Neuron (in vitro differentiated cells): ENCODE data around the gene NOXRED1.
"Not testable (repeated sequence)": the region's sequence is repeated elsewhere in the genome, so short reads cannot be mapped to it uniquely, and the experiment has no call there.

Experiments used
- H2AFZ ChIP-seq: one replicate; pipeline ENCODE4 v1.6.1; 2013; ENCODE audit warnings: low read depth, mild to moderate bottlenecking, inconsistent platforms, low read length, moderate library complexity
- H3K27me3 ChIP-seq: one replicate; pipeline ENCODE4 v1.6.1; 2013; ENCODE audit warnings: low read length; ENCODE audit not compliant: insufficient read depth
- H3K36me3 ChIP-seq: one replicate; pipeline ENCODE4 v1.6.1; 2013; ENCODE audit warnings: low read length; ENCODE audit not compliant: insufficient read depth
- H3K4me1 ChIP-seq: one replicate; pipeline ENCODE4 v1.6.1; 2013; ENCODE audit warnings: low read length; ENCODE audit not compliant: insufficient read depth
- H3K4me3 ChIP-seq: 2 replicates; pipeline ENCODE4 v1.5.1; 2013; ENCODE audit warnings: mild to moderate bottlenecking, low read length, moderate library complexity
- H3K9me3 ChIP-seq: one replicate; pipeline ENCODE4 v1.6.1; 2013; ENCODE audit warnings: low read length

NOXRED1 gene

GRCh38 chr14:77438596-77438995, 15.3 kb upstream of the NOXRED1 start:
- H3K36me3 ChIP-seq = peaks cover 75% of the 10 kb centered on the region
- H2AFZ ChIP-seq = no peak overlapping the region
- no peaks in the 10 kb centered on the region for H3K27me3 ChIP-seq
- no peak overlapping the region for H3K4me3 ChIP-seq
- H3K4me1 ChIP-seq = no peaks in the 10 kb centered on the region
- H3K9me3 ChIP-seq = no peaks in the 10 kb centered on the region

GRCh38 chr14:77436042-77436441, 12.7 kb upstream of the NOXRED1 start:
- Histone ChIP-seq H2AFZ (no peak overlapping the region), H3K4me3 (no peak overlapping the region), H3K36me3 (peaks cover 69% of the 10 kb centered on the region), H3K9me3 (no peaks in the 10 kb centered on the region), H3K27me3 (no peaks in the 10 kb centered on the region), H3K4me1 (no peaks in the 10 kb centered on the region)

GRCh38 chr14:77426396-77426795, 3.1 kb upstream of the NOXRED1 start:
- Histone ChIP-seq H3K9me3 (no peaks in the 10 kb centered on the region), H3K4me3 (no peak overlapping the region), H2AFZ (no peak overlapping the region), H3K4me1 (no peaks in the 10 kb centered on the region), H3K27me3 (no peaks in the 10 kb centered on the region), H3K36me3 (peaks cover 79% of the 10 kb centered on the region)

GRCh38 chr14:77424862-77425261, 1.5 kb upstream of the NOXRED1 start:
- no peak overlapping the region for H2AFZ ChIP-seq
- H3K4me1 ChIP-seq = no peaks in the 10 kb centered on the region
- H3K27me3 ChIP-seq = no peaks in the 10 kb centered on the region
- no peak overlapping the region for H3K4me3 ChIP-seq
- H3K36me3 ChIP-seq = peaks cover 69% of the 10 kb centered on the region
- H3K9me3 ChIP-seq = peaks cover under 1% of the 10 kb centered on the region

- Histone ChIP-seq H3K4me3 (no peak overlapping the region), H3K4me1 (no peaks in the 10 kb centered on the region), H3K36me3 (peaks cover 33% of the 10 kb centered on the region)
Observed at GRCh38 chr14:77421201-77421600, 2.1 kb downstream of the NOXRED1 start.

GRCh38 chr14:77416836-77417235, 6.5 kb downstream of the NOXRED1 start:
- Histone ChIP-seq H3K4me1 (no peaks in the 10 kb centered on the region), H3K4me3 (no peak overlapping the region), H3K9me3 (peaks cover 7% of the 10 kb centered on the region), H2AFZ (no peak overlapping the region), H3K36me3 (no peaks in the 10 kb centered on the region), H3K27me3 (no peaks in the 10 kb centered on the region)

More at GRCh38 chr14:77421201-77421600, 2.1 kb downstream of the NOXRED1 start:
- Histone ChIP-seq H3K27me3 (no peaks in the 10 kb centered on the region), H2AFZ (no peak overlapping the region), H3K9me3 (peaks cover 7% of the 10 kb centered on the region)

- not testable (repeated sequence) for H3K9me3 ChIP-seq, H3K4me1 ChIP-seq, H3K27me3 ChIP-seq, H2AFZ ChIP-seq, H3K4me3 ChIP-seq, H3K36me3 ChIP-seq
Observed at GRCh38 chr14:77416098-77416497, 7.2 kb downstream of the NOXRED1 start.

- not testable (repeated sequence) for H3K36me3 ChIP-seq, H3K4me3 ChIP-seq, H2AFZ ChIP-seq, H3K9me3 ChIP-seq, H3K4me1 ChIP-seq, H3K27me3 ChIP-seq
Observed at GRCh38 chr14:77415403-77416030, 7.8 kb downstream of the NOXRED1 start.

GRCh38 chr14:77409131-77409533, 14.2 kb downstream of the NOXRED1 start:
- Histone ChIP-seq H3K4me3 (no peak overlapping the region), H3K27me3 (no peaks in the 10 kb centered on the region)

GRCh38 chr14:77407158-77407557, 16.2 kb downstream of the NOXRED1 start:
- Histone ChIP-seq H3K4me3 (no peak overlapping the region), H3K27me3 (no peaks in the 10 kb centered on the region), H3K4me1 (no peaks in the 10 kb centered on the region), H3K9me3 (no peaks in the 10 kb centered on the region), H3K36me3 (no peaks in the 10 kb centered on the region), H2AFZ (no peak overlapping the region)

More at GRCh38 chr14:77409131-77409533, 14.2 kb downstream of the NOXRED1 start:
- H3K9me3 ChIP-seq = no peaks in the 10 kb centered on the region
- no peak overlapping the region for H2AFZ ChIP-seq
- no peaks in the 10 kb centered on the region for H3K36me3 ChIP-seq
- no peaks in the 10 kb centered on the region for H3K4me1 ChIP-seq

- no peaks in the 10 kb centered on the region for H3K4me1 ChIP-seq
- H3K27me3 ChIP-seq = no peaks in the 10 kb centered on the region
- H3K4me3 ChIP-seq = no peak overlapping the region
- no peaks in the 10 kb centered on the region for H3K36me3 ChIP-seq
- no peaks in the 10 kb centered on the region for H3K9me3 ChIP-seq
- no peak overlapping the region for H2AFZ ChIP-seq
Observed at GRCh38 chr14:77406718-77407117, 16.6 kb downstream of the NOXRED1 start.

GRCh38 chr14:77406086-77406485, 17.2 kb downstream of the NOXRED1 start:
- H3K4me1 ChIP-seq = no peaks in the 10 kb centered on the region
- H3K4me3 ChIP-seq = no peak overlapping the region
- no peaks in the 10 kb centered on the region for H3K36me3 ChIP-seq
- no peaks in the 10 kb centered on the region for H3K27me3 ChIP-seq
- no peak overlapping the region for H2AFZ ChIP-seq
- no peaks in the 10 kb centered on the region for H3K9me3 ChIP-seq

- Histone ChIP-seq H3K9me3 (no peaks in the 10 kb centered on the region), H2AFZ (no peak overlapping the region), H3K4me3 (no peak overlapping the region), H3K27me3 (no peaks in the 10 kb centered on the region), H3K36me3 (no peaks in the 10 kb centered on the region), H3K4me1 (no peaks in the 10 kb centered on the region)
Observed at GRCh38 chr14:77403768-77404167, 19.6 kb downstream of the NOXRED1 start.

- Histone ChIP-seq H3K27me3 (no peaks in the 10 kb centered on the region), H3K4me3 (no peak overlapping the region), H3K4me1 (no peaks in the 10 kb centered on the region)
Observed at GRCh38 chr14:77400216-77400615, 23.1 kb downstream of the NOXRED1 start.

More at GRCh38 chr14:77400216-77400615, 23.1 kb downstream of the NOXRED1 start:
- H3K36me3 ChIP-seq = no peaks in the 10 kb centered on the region
- peaks cover 3% of the 10 kb centered on the region for H3K9me3 ChIP-seq
- H2AFZ ChIP-seq = no peak overlapping the region
